ENCODE measurements around the gene RLN3.

RLN3 gene

GRCh38 chr19:13999085-13999484 lies 28.9 kb upstream of the RLN3 start:
- H3K4me3 ChIP-seq (ENCODE audit: low read depth, low read length): no peak overlapping the region
- no peak for DNase-seq (ENCODE audit: low read depth)
- no peak for TF ChIP-seq CTCF (conservative IDR thresholded peaks at IDR 0.05; ENCODE audit: low read depth, low read length)

- H3K4me3 ChIP-seq (ENCODE audit: low read depth, low read length): no peak overlapping the region
- DNase-seq (ENCODE audit: low read depth): no peak
- no peak for TF ChIP-seq CTCF (conservative IDR thresholded peaks at IDR 0.05; ENCODE audit: low read depth, low read length)
These were observed 27.1 kb upstream of the RLN3 start for GRCh38 chr19:14000691-14001375.

- no peak overlapping the region for H3K4me3 ChIP-seq (ENCODE audit: low read depth, low read length)
- no peak for DNase-seq (ENCODE audit: low read depth)
- no peak for TF ChIP-seq CTCF (conservative IDR thresholded peaks at IDR 0.05; ENCODE audit: low read depth, low read length)
These were observed 25.2 kb upstream of the RLN3 start for GRCh38 chr19:14002571-14003250.

GRCh38 chr19:14003251-14004055 lies 24.5 kb upstream of the RLN3 start:
- no peak overlapping the region for H3K4me3 ChIP-seq (ENCODE audit: low read depth, low read length)
- no peak for DNase-seq (ENCODE audit: low read depth)

GRCh38 chr19:14004619-14005348 lies 23.2 kb upstream of the RLN3 start:
- TF ChIP-seq CTCF (conservative IDR thresholded peaks at IDR 0.05; ENCODE audit: low read depth, low read length): no peak
- no peak overlapping the region for H3K4me3 ChIP-seq (ENCODE audit: low read depth, low read length)
- DNase-seq (ENCODE audit: low read depth): peak; percentile 15

More at GRCh38 chr19:14003251-14004055, 24.5 kb upstream of the RLN3 start:
- no peak for TF ChIP-seq CTCF (conservative IDR thresholded peaks at IDR 0.05; ENCODE audit: low read depth, low read length)

GRCh38 chr19:14005349-14006084 lies 22.4 kb upstream of the RLN3 start:
- no peak for TF ChIP-seq CTCF (conservative IDR thresholded peaks at IDR 0.05; ENCODE audit: low read depth, low read length)
- H3K4me3 ChIP-seq (ENCODE audit: low read depth, low read length): peak overlapping the region; percentile 82
- peak; percentile 93 for DNase-seq (ENCODE audit: low read depth)
